A673 (cell line): ENCODE data around the gene PIGC.

Source experiments
- CTCF ChIP-seq: fragments of 300-800, 200-600 bp; sonication (generic); conservative IDR thresholded peaks from 2 replicates; pipeline ENCODE4 v1.5.1; 2017; ENCODE audit warnings: low read depth, mild to moderate bottlenecking, antibody characterized with exemption, low read length, moderate library complexity, mixed read lengths
- EZH2 ChIP-seq: fragments of 200-600 bp; sonication (generic); IDR thresholded peaks from 2 replicates; pipeline ENCODE4 v1.6.1; 2017; ENCODE audit warnings: borderline replicate concordance, low read depth, mild to moderate bottlenecking, mixed read lengths, antibody characterized with exemption, low read length; ENCODE audit not compliant: poor library complexity, severe bottlenecking

GRCh38 chr1:172427191-172427590 is 16.7 kb downstream of the PIGC start:
- TF ChIP-seq CTCF: no peak
- no peak for TF ChIP-seq EZH2
